Midbrain (tissue), 1 donor: ENCODE data around the gene CENPP.

ENCODE experiments used
- DNase-seq: peaks from one replicate; lab custom pipeline; 2025; lab: John Stamatoyannopoulos, UW

Gene CENPP

GRCh38 chr9:92637886-92638620 lies 312.3 kb downstream of the CENPP start:
- DNase-seq: no peak

GRCh38 chr9:92638621-92639101 lies 312.9 kb downstream of the CENPP start:
- DNase-seq: no peak

GRCh38 chr9:92639124-92639523 lies 313.4 kb downstream of the CENPP start:
- DNase-seq: no peak

GRCh38 chr9:92639791-92640271 lies 314.1 kb downstream of the CENPP start:
- DNase-seq: no peak

- DNase-seq: no peak
These were observed 314.8 kb downstream of the CENPP start for GRCh38 chr9:92640398-92641091.

- DNase-seq: no peak
These were observed 315.5 kb downstream of the CENPP start for GRCh38 chr9:92641092-92641809.

- DNase-seq: no peak
These were observed 316.3 kb downstream of the CENPP start for GRCh38 chr9:92642041-92642451.

GRCh38 chr9:92642564-92642963 lies 316.8 kb downstream of the CENPP start:
- DNase-seq: no peak

GRCh38 chr9:92644278-92644677 lies 318.5 kb downstream of the CENPP start:
- DNase-seq: no peak

GRCh38 chr9:92645041-92645440 lies 319.3 kb downstream of the CENPP start:
- no peak for DNase-seq

- DNase-seq: peak; percentile 16
These were observed 322.1 kb downstream of the CENPP start for GRCh38 chr9:92647671-92648473.

GRCh38 chr9:92648474-92648971 lies 322.8 kb downstream of the CENPP start:
- DNase-seq: no peak

GRCh38 chr9:92649007-92649406 lies 323.3 kb downstream of the CENPP start:
- DNase-seq: no peak

- no peak for DNase-seq
These were observed 324.5 kb downstream of the CENPP start for GRCh38 chr9:92650296-92650695.

GRCh38 chr9:92650839-92651621 lies 325.3 kb downstream of the CENPP start:
- DNase-seq: no peak

- no peak for DNase-seq
These were observed 326.7 kb downstream of the CENPP start for GRCh38 chr9:92652461-92652860.

- DNase-seq: no peak
These were observed 328.9 kb downstream of the CENPP start for GRCh38 chr9:92654481-92655301.

- DNase-seq: no peak
These were observed 329.6 kb downstream of the CENPP start for GRCh38 chr9:92655366-92655765.

GRCh38 chr9:92655896-92656536 lies 330.3 kb downstream of the CENPP start:
- DNase-seq: no peak
